Amniotic stem cell (primary cell): Measurements from ENCODE around the gene TNFRSF14.

Experiments used
- DNase-seq: peaks from one replicate; lab custom pipeline; 2025; lab: John Stamatoyannopoulos, UW

Gene TNFRSF14

GRCh38 chr1:2587860-2588571 lies 31.8 kb downstream of the TNFRSF14 start:
- no peak for DNase-seq

GRCh38 chr1:2588661-2589430 lies 32.7 kb downstream of the TNFRSF14 start:
- DNase-seq: no peak

- no peak for DNase-seq
These were observed 33.5 kb downstream of the TNFRSF14 start for GRCh38 chr1:2589431-2590232.

GRCh38 chr1:2590233-2591141 lies 34.3 kb downstream of the TNFRSF14 start:
- DNase-seq: no peak

- DNase-seq: no peak
These were observed 35.0 kb downstream of the TNFRSF14 start for GRCh38 chr1:2591233-2591580.

- DNase-seq: no peak
These were observed 35.5 kb downstream of the TNFRSF14 start for GRCh38 chr1:2591581-2592261.

- no peak for DNase-seq
These were observed 36.5 kb downstream of the TNFRSF14 start for GRCh38 chr1:2592672-2593071.

GRCh38 chr1:2593251-2593878 lies 37.2 kb downstream of the TNFRSF14 start:
- no peak for DNase-seq

GRCh38 chr1:2594001-2594640 lies 38.0 kb downstream of the TNFRSF14 start:
- DNase-seq: no peak

- no peak for DNase-seq
These were observed 38.5 kb downstream of the TNFRSF14 start for GRCh38 chr1:2594641-2595131.

- no peak for DNase-seq
These were observed 39.2 kb downstream of the TNFRSF14 start for GRCh38 chr1:2595261-2595811.

GRCh38 chr1:2595812-2596529 lies 39.8 kb downstream of the TNFRSF14 start:
- no peak for DNase-seq

- DNase-seq: no peak
These were observed 40.6 kb downstream of the TNFRSF14 start for GRCh38 chr1:2596530-2597333.

- no peak for DNase-seq
These were observed 41.5 kb downstream of the TNFRSF14 start for GRCh38 chr1:2597441-2598328.

- DNase-seq: no peak
These were observed 42.3 kb downstream of the TNFRSF14 start for GRCh38 chr1:2598329-2598931.

GRCh38 chr1:2601721-2602303 lies 45.6 kb downstream of the TNFRSF14 start:
- no peak for DNase-seq
